GM23248 (cell line): ENCODE measurements around the gene PCLO.

ENCODE experiments used
- EZH2 ChIP-seq: fragments of 200-600 bp; sonication (generic); IDR thresholded peaks from 2 replicates; pipeline ENCODE4 v1.6.1; 2018; ENCODE audit warnings: antibody characterized with exemption, mild to moderate bottlenecking; ENCODE audit not compliant: insufficient read depth, poor library complexity, severe bottlenecking
- EZH2phosphoT487 ChIP-seq: fragments of 200-600 bp; sonication (generic); IDR thresholded peaks from 2 replicates; pipeline ENCODE4 v1.6.1; 2018; ENCODE audit warnings: antibody characterized with exemption, moderate library complexity, mild to moderate bottlenecking, low read depth; ENCODE audit not compliant: insufficient read depth

DNA sequence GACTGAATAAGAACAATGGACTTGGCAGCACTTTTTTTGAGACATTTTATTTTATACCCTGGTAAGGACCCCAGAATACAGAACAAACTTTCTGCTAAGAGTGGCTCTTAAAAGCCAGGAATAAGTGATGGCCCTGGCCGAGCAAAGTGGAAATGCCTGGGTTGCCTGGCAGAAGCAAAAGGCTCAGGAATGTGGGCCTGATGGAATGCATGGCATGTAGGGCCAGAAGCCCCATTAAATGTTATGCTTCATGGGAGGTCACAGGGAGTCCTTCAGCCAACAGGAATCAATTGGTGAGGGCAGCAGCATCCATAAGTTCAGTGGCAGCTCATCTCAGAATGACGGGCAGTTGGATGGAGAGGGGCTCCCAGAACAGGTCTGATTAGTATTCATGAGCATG, 417.6 kb downstream of the PCLO start:
- TF ChIP-seq EZH2 (no peak), EZH2phosphoT487 (no peak)
